GM23338 (cell line): ENCODE measurements around the gene RAB11FIP3. TPM values are rescaled to one million over a fixed set of nuclear protein-coding genes. Genes with fewer than 3 reads are reported as not detected.

Source experiments
- ATAC-seq: fragments of 200-7000 bp; cut with Tn5 transposase; 3 replicates; pipeline ENCODE4 v1.9.1; 2020
- DNase-seq: peaks from one replicate; pipeline ENCODE4 v3.0.0-alpha.2; 2015; ENCODE audit warnings: low spot score
- H2AFZ ChIP-seq: fragments of 200-600 bp; sonication (generic); 2 replicates; pipeline ENCODE4 v1.8.0; 2016; ENCODE audit warnings: antibody characterized with exemption, mild to moderate bottlenecking, moderate library complexity
- H3F3A ChIP-seq: fragments of 200-600 bp; sonication (generic); replicated peaks from 2 replicates; pipeline ENCODE4 v1.8.0; 2017; ENCODE audit warnings: antibody characterized with exemption, mixed run types, low read depth
- H3K27ac ChIP-seq: fragments of 200-600 bp; sonication (generic); 2 replicates; pipeline ENCODE4 v1.6.1; 2016; ENCODE audit warnings: low read depth
- H3K27me3 ChIP-seq: fragments of 200-600 bp; sonication (generic); 2 replicates; pipeline ENCODE4 v1.8.0; 2016; ENCODE audit warnings: mild to moderate bottlenecking, mixed run types, moderate library complexity; ENCODE audit not compliant: insufficient read depth
- H3K36me3 ChIP-seq: fragments of 200-600 bp; sonication (generic); 2 replicates; pipeline ENCODE4 v1.8.0; 2016; ENCODE audit warnings: mild to moderate bottlenecking; ENCODE audit not compliant: insufficient read depth
- H3K4me1 ChIP-seq: fragments of 200-600 bp; sonication (generic); 2 replicates; pipeline ENCODE4 v1.8.0; 2016; ENCODE audit warnings: mild to moderate bottlenecking, moderate library complexity; ENCODE audit not compliant: insufficient read depth
- H3K4me2 ChIP-seq: fragments of 200-600 bp; sonication (generic); 2 replicates; pipeline ENCODE4 v1.7.1; 2017; ENCODE audit warnings: mixed run types
- H3K4me3 ChIP-seq: fragments of 200-600 bp; sonication (generic); 2 replicates; pipeline ENCODE4 v1.6.1; 2016; ENCODE audit warnings: mixed run types
- H3K79me2 ChIP-seq: fragments of 200-600 bp; sonication (generic); replicated peaks from 2 replicates; pipeline ENCODE4 v1.8.0; 2017; ENCODE audit warnings: mild to moderate bottlenecking; ENCODE audit not compliant: insufficient read depth
- H3K9me2 ChIP-seq: fragments of 200-600 bp; sonication (generic); 2 replicates; pipeline ENCODE4 v1.8.0; 2017; ENCODE audit not compliant: insufficient read depth
- H4K20me1 ChIP-seq: fragments of 200-600 bp; sonication (generic); replicated peaks from 2 replicates; pipeline ENCODE4 v1.8.0; 2017; ENCODE audit warnings: mild to moderate bottlenecking; ENCODE audit not compliant: insufficient read depth
- H3K27ac Mint-ChIP-seq: 2 replicates; pipeline ENCODE4 v1.8.0; 2020; ENCODE audit warnings: inconsistent platforms, mild to moderate bottlenecking, moderate library complexity, mixed read lengths
- H3K27me3 Mint-ChIP-seq: 3 replicates; pipeline ENCODE4 v1.8.0; 2022; ENCODE audit warnings: low read depth, mild to moderate bottlenecking, moderate library complexity, mixed read lengths, inconsistent platforms; ENCODE audit not compliant: insufficient read depth, poor library complexity
- H3K36me3 Mint-ChIP-seq: 3 replicates; pipeline ENCODE4 v1.8.0; 2021; ENCODE audit warnings: low read depth, mild to moderate bottlenecking, inconsistent platforms, moderate library complexity, mixed read lengths
- H3K4me1 Mint-ChIP-seq: 3 replicates; pipeline ENCODE4 v1.8.0; 2020; ENCODE audit warnings: mild to moderate bottlenecking, inconsistent platforms, mixed read lengths
- H3K4me3 Mint-ChIP-seq: 3 replicates; pipeline ENCODE4 v1.8.0; 2021; ENCODE audit warnings: moderate library complexity, mild to moderate bottlenecking, inconsistent platforms, mixed read lengths
- H3K9me3 Mint-ChIP-seq: 3 replicates; pipeline ENCODE4 v1.8.0; 2020; ENCODE audit warnings: moderate library complexity, mild to moderate bottlenecking, inconsistent platforms, mixed read lengths
- CREB1 ChIP-seq: fragments of 250-450 bp; sonication (Bioruptor Pico); IDR thresholded peaks from 2 replicates; pipeline ENCODE4 v1.5.0; 2020; ENCODE audit warnings: low read depth, mild to moderate bottlenecking, moderate library complexity
- CTCF ChIP-seq, 2 experiments: fragments of 200-600 bp in 1 of 2; sonication (generic) in 1 of 2; conservative IDR thresholded peaks; 2 replicates each; pipeline versions ENCODE4 v1.5.1 to v1.6.1; 2016 to 2017; ENCODE audit warnings: antibody characterized with exemption in 2 of 2, low read depth in 2 of 2, mild to moderate bottlenecking in 2 of 2, moderate library complexity in 1 of 2
- ETS1 ChIP-seq: IDR thresholded peaks from 2 replicates; pipeline ENCODE4 v1.6.1; 2016; ENCODE audit warnings: antibody characterized with exemption
- EZH2 ChIP-seq: fragments of 200-600 bp; sonication (generic); IDR thresholded peaks from one replicate; pipeline ENCODE4 v1.8.0; 2017; ENCODE audit warnings: antibody characterized with exemption, mild to moderate bottlenecking, low read depth; ENCODE audit not compliant: unreplicated experiment
- EZH2phosphoT487 ChIP-seq: fragments of 200-600 bp; sonication (generic); IDR thresholded peaks from one replicate; pipeline ENCODE4 v1.8.1; 2018; ENCODE audit warnings: antibody characterized with exemption; ENCODE audit not compliant: unreplicated experiment
- STAT1 ChIP-seq: IDR thresholded peaks from one replicate; pipeline ENCODE4 v1.6.1; 2016; ENCODE audit warnings: antibody characterized with exemption; ENCODE audit not compliant: unreplicated experiment
- polyA plus RNA-seq: library from polyadenylated mRNA; unstranded; fragments of >200 nt; fragmentation: Nextera tagmentation; extraction: Ambion mirVana; gene quantifications from 2 replicates; pipeline ENCODE4 v1.2.1, GENCODE V29; 2016
- total RNA-seq: library from RNA; depleted of rRNA; stranded (reverse); fragments of >200 nt; shearing (Covaris generic); gene quantifications from 2 replicates; pipeline ENCODE4 v1.2.3, GENCODE V29; 2014
- TF ChIP-seq, protein P1 (sequence below): fragments of 250-450 bp; sonication (Bioruptor Pico); IDR thresholded peaks from 2 replicates; pipeline ENCODE4 v1.5.0; 2020; ENCODE audit warnings: mild to moderate bottlenecking, moderate library complexity

Gene RAB11FIP3
- total and polyA plus RNA-seq, 2 experiments from 2014 or later = 3.2 to 29.2 TPM

DNA sequence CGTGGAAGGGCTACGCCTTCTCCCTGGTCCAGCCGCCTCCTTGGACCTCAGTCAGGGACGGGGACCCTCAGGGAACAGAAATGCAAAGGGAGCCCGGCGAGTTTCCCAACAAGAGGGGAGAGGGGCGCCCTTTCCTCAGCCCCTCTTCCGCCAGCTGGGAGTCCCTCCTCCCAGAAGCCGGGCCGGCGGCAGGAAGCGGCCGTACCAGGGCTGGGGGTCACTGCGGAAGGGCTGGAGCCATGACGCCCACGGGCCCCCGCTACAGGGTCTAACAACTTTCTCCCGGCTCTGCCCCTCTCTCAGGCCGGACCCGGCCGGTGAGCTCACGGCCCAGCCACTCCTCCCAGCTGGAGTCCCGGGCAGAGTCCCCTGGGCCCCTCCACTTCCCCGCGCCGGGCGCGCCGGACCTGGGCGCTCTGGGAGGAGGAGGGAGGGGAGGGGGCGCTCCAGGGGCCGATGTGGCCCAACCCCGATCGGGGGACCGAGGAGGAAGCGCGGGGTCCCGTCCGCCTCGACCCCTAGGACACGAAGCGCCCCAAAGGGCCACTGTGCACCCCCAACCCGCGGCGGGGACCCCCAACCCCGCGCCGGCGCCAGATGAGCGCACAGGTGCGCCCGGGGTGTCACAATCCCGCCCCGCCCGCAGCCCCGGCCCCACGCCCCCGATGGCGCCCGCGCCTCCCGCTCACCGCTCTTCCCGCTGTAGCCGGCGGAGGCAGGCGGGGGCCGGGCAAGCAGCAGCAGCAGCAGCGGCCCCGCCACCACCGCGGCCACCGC is 44.2 kb upstream of the RAB11FIP3 start:
- TF ChIP-seq CTCF (conservative IDR thresholded peaks at IDR 0.05; ENCODE audit: low read depth in 2 of 2) = 0 out of 4 replicates have a peak, but pooled peaks of 1 of the 2 experiments have one; percentile 1
- no peak for TF ChIP-seq EZH2
- peak; percentile 60 for TF ChIP-seq ETS1
- peak; percentile 4 for ATAC-seq
- Mint-ChIP-seq H3K27me3 (peaks cover 30% of the 10 kb centered on the region), H3K36me3 (peaks cover 10% of the 10 kb centered on the region; the same call in 2 of the 3 replicates), H3K4me1 (peaks cover 28% of the 10 kb centered on the region), H3K27ac (no peak overlapping the region), H3K4me3 (peak overlapping the region; percentile 83), H3K9me3 (no peaks in the 10 kb centered on the region; the same call in 2 of the 3 replicates)
- no peak overlapping the region for H3K27ac ChIP-seq
- H3K27me3 ChIP-seq = no peaks in the 10 kb centered on the region
- H3K4me2 ChIP-seq = peak overlapping the region; percentile 90
- H3F3A ChIP-seq = peaks cover 32% of the 10 kb centered on the region
- peaks cover 5% of the 10 kb centered on the region for H4K20me1 ChIP-seq
- peak; percentile 59 for DNase-seq
- peaks cover 3% of the 10 kb centered on the region; the same call in 1 of the 2 replicates for H3K36me3 ChIP-seq
- H3K4me3 ChIP-seq = peak overlapping the region; percentile 95
- no peaks in the 10 kb centered on the region for H3K9me2 ChIP-seq
- peaks cover 29% of the 10 kb centered on the region for H3K79me2 ChIP-seq
- no peak overlapping the region for H2AFZ ChIP-seq
- peaks cover 38% of the 10 kb centered on the region for H3K4me1 ChIP-seq

- Histone ChIP-seq H3K4me2 (peak within 1 kb of the TSS; percentile 90), H3K9me2 (no peaks in the 10 kb centered on the region), H3K27me3 (no peaks in the 10 kb centered on the region), H3K27ac (peak within 1 kb of the TSS; percentile 98), H3K79me2 (peaks cover 29% of the 10 kb centered on the region), H3K36me3 (no peaks in the 10 kb centered on the region), H3K4me1 (peaks cover 42% of the 10 kb centered on the region), H3F3A (peaks cover 37% of the 10 kb centered on the region), H4K20me1 (peaks cover 5% of the 10 kb centered on the region), H3K4me3 (peak within 1 kb of the TSS; percentile 95), H2AFZ (no peak within 1 kb of the TSS)
- Mint-ChIP-seq H3K36me3 (peaks cover 15% of the 10 kb centered on the region; the same call in 2 of the 3 replicates), H3K27ac (peak within 1 kb of the TSS; percentile 93; the same call in 1 of the 2 replicates), H3K9me3 (no peaks in the 10 kb centered on the region; the same call in 2 of the 3 replicates), H3K4me1 (peaks cover 35% of the 10 kb centered on the region), H3K4me3 (peak within 1 kb of the TSS; percentile 87), H3K27me3 (peaks cover 36% of the 10 kb centered on the region)
- DNase-seq (peak; percentile 71), ATAC-seq (no peak)
- TF ChIP-seq, protein P1, sequence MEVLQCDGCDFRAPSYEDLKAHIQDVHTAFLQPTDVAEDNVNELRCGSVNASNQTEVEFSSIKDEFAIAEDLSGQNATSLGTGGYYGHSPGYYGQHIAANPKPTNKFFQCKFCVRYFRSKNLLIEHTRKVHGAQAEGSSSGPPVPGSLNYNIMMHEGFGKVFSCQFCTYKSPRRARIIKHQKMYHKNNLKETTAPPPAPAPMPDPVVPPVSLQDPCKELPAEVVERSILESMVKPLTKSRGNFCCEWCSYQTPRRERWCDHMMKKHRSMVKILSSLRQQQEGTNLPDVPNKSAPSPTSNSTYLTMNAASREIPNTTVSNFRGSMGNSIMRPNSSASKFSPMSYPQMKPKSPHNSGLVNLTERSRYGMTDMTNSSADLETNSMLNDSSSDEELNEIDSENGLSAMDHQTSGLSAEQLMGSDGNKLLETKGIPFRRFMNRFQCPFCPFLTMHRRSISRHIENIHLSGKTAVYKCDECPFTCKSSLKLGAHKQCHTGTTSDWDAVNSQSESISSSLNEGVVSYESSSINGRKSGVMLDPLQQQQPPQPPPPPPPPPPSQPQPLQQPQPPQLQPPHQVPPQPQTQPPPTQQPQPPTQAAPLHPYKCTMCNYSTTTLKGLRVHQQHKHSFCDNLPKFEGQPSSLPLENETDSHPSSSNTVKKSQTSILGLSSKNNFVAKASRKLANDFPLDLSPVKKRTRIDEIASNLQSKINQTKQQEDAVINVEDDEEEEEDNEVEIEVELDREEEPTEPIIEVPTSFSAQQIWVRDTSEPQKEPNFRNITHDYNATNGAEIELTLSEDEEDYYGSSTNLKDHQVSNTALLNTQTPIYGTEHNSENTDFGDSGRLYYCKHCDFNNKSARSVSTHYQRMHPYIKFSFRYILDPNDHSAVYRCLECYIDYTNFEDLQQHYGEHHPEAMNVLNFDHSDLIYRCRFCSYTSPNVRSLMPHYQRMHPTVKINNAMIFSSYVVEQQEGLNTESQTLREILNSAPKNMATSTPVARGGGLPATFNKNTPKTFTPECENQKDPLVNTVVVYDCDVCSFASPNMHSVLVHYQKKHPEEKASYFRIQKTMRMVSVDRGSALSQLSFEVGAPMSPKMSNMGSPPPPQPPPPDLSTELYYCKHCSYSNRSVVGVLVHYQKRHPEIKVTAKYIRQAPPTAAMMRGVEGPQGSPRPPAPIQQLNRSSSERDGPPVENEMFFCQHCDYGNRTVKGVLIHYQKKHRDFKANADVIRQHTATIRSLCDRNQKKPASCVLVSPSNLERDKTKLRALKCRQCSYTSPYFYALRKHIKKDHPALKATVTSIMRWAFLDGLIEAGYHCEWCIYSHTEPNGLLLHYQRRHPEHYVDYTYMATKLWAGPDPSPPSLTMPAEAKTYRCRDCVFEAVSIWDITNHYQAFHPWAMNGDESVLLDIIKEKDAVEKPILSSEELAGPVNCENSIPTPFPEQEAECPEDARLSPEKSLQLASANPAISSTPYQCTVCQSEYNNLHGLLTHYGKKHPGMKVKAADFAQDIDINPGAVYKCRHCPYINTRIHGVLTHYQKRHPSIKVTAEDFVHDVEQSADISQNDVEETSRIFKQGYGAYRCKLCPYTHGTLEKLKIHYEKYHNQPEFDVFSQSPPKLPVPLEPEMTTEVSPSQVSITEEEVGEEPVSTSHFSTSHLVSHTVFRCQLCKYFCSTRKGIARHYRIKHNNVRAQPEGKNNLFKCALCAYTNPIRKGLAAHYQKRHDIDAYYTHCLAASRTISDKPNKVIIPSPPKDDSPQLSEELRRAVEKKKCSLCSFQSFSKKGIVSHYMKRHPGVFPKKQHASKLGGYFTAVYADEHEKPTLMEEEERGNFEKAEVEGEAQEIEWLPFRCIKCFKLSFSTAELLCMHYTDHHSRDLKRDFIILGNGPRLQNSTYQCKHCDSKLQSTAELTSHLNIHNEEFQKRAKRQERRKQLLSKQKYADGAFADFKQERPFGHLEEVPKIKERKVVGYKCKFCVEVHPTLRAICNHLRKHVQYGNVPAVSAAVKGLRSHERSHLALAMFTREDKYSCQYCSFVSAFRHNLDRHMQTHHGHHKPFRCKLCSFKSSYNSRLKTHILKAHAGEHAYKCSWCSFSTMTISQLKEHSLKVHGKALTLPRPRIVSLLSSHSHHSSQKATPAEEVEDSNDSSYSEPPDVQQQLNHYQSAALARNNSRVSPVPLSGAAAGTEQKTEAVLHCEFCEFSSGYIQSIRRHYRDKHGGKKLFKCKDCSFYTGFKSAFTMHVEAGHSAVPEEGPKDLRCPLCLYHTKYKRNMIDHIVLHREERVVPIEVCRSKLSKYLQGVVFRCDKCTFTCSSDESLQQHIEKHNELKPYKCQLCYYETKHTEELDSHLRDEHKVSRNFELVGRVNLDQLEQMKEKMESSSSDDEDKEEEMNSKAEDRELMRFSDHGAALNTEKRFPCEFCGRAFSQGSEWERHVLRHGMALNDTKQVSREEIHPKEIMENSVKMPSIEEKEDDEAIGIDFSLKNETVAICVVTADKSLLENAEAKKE (CRISPR knock-in tag) = no peak
- no peak for TF ChIP-seq CREB1 (CRISPR knock-in tag)
- no peak for TF ChIP-seq ETS1
- TF ChIP-seq STAT1 = no peak
- TF ChIP-seq EZH2phosphoT487 = no peak
These were observed 43.4 kb upstream of the RAB11FIP3 start, which contains the start of gene PGAP6 for GRCh38 chr16:381789-382717. TSS of gene PGAP6 (minus strand) at chr16:381978. CDS start at chr16:381821, 157 bp downstream.
